Loucy (cell line): ENCODE measurements around the gene PLD5.

Experiments
- H2AFZ ChIP-seq: fragments of 200-600 bp; sonication (generic); 2 replicates; pipeline ENCODE4 v1.6.0; 2016; ENCODE audit warnings: antibody characterized with exemption, mild to moderate bottlenecking, low read length, moderate library complexity
- H3F3A ChIP-seq: fragments of 200-600 bp; 2 replicates; pipeline ENCODE4 v1.6.0; 2016; ENCODE audit warnings: antibody characterized with exemption, low read depth, mild to moderate bottlenecking
- H3K27me3 ChIP-seq: fragments of 200-600 bp; sonication (generic); 2 replicates; pipeline ENCODE4 v1.6.1; 2014; ENCODE audit warnings: low read length, mild to moderate bottlenecking; ENCODE audit not compliant: insufficient read depth, poor library complexity, severe bottlenecking
- H3K36me3 ChIP-seq: fragments of 200-600 bp; sonication (generic); 2 replicates; pipeline ENCODE4 v1.6.1; 2016; ENCODE audit warnings: low read length; ENCODE audit not compliant: insufficient read depth
- H3K4me1 ChIP-seq: fragments of 200-600 bp; sonication (generic); 2 replicates; pipeline ENCODE4 v1.5.1; 2014; ENCODE audit warnings: low read length, mild to moderate bottlenecking; ENCODE audit not compliant: insufficient read depth, poor library complexity, severe bottlenecking
- H3K4me2 ChIP-seq: fragments of 200-600 bp; sonication (generic); 2 replicates; pipeline ENCODE4 v1.6.0; 2014; ENCODE audit warnings: antibody characterized with exemption, low read length, low read depth, mild to moderate bottlenecking; ENCODE audit not compliant: poor library complexity, severe bottlenecking
- H3K4me3 ChIP-seq: fragments of 200-600 bp; sonication (generic); 2 replicates; pipeline ENCODE4 v1.5.1; 2014; ENCODE audit warnings: low read length, mild to moderate bottlenecking, mixed read lengths; ENCODE audit not compliant: poor library complexity, severe bottlenecking
- H3K79me2 ChIP-seq: fragments of 200-600 bp; sonication (generic); 2 replicates; pipeline ENCODE4 v1.6.1; 2014; ENCODE audit warnings: low read length; ENCODE audit not compliant: insufficient read depth
- H3K9ac ChIP-seq: fragments of 200-600 bp; sonication (generic); 2 replicates; pipeline ENCODE4 v1.6.0; 2014; ENCODE audit warnings: mild to moderate bottlenecking, low read depth, low read length, moderate library complexity; ENCODE audit not compliant: poor library complexity, severe bottlenecking
- H3K9me2 ChIP-seq: fragments of 200-600 bp; sonication (generic); replicated peaks from 2 replicates; pipeline ENCODE4 v1.6.1; 2016; ENCODE audit warnings: low read depth, low read length, mixed read lengths
- H3K9me3 ChIP-seq: fragments of 200-600 bp; sonication (generic); 2 replicates; pipeline ENCODE4 v1.6.1; 2014; ENCODE audit warnings: mild to moderate bottlenecking, antibody characterized with exemption, low read length, low read depth; ENCODE audit not compliant: insufficient read depth
- H4K20me1 ChIP-seq: fragments of 200-600 bp; sonication (generic); 2 replicates; pipeline ENCODE4 v1.6.0; 2014; ENCODE audit warnings: antibody characterized with exemption, low read length, mild to moderate bottlenecking; ENCODE audit not compliant: insufficient read depth, poor library complexity, severe bottlenecking
- CTCF ChIP-seq: fragments of 200-600 bp; sonication (generic); conservative IDR thresholded peaks from 2 replicates; pipeline ENCODE4 v1.5.1; 2014; ENCODE audit warnings: mild to moderate bottlenecking, antibody characterized with exemption, low read length
- EZH2phosphoT487 ChIP-seq: fragments of 200-600 bp; IDR thresholded peaks from 2 replicates; pipeline ENCODE4 v1.6.1; 2018; ENCODE audit warnings: antibody characterized with exemption, mild to moderate bottlenecking, moderate library complexity, borderline replicate concordance

The PLD5 gene

DNA sequence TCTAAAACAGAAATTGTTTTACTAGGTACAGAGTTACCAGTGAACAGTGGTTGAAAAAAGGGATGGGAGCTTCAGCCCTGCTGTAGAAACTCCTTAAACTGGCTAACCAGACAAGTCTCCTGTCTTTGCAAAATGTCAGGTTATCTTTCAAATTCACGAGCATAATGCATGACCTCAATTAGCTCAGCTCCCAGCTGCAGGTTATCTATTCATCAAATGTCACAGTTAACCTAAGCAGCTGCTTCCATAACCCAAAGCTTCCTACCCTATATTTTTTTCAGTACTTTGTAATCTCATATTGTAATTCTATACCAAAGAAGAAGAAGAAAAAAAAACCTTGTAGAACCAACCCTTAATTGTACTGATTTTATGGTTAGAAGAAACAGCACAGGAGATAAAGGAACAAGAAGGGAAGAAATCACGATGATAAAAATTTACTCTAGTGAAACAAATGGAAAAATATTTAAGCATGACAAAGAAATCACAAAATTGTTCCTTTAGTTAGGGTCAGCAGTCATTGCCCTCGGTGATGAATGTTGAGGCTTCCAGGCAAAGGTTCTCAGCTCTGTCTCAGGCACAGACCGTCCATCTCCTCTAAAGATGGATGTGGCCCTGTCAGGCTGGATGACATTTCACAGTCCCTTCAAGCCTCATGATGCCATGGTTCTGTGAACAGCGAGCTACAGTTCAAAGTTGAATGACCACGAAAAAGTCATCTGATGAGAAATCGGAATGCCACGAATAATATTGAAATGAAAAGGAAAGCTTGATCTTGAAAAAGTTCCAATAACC, 95.9 kb downstream of the PLD5 start:
- Histone ChIP-seq H3K9me3 (no peaks in the 10 kb centered on the region), H2AFZ (no peak overlapping the region), H3K4me2 (no peak overlapping the region), H3K4me1 (no peaks in the 10 kb centered on the region), H4K20me1 (no peaks in the 10 kb centered on the region), H3K9me2 (no peaks in the 10 kb centered on the region), H3K9ac (no peak overlapping the region), H3K79me2 (no peaks in the 10 kb centered on the region), H3K4me3 (no peak overlapping the region), H3K36me3 (no peaks in the 10 kb centered on the region), H3F3A (no peaks in the 10 kb centered on the region), H3K27me3 (no peaks in the 10 kb centered on the region)
- no peak for TF ChIP-seq CTCF
- no peak for TF ChIP-seq EZH2phosphoT487

GRCh38 chr1:242427519-242427918, 97.0 kb downstream of the PLD5 start:
- Histone ChIP-seq H3K27me3 (no peaks in the 10 kb centered on the region), H4K20me1 (no peaks in the 10 kb centered on the region), H3K9ac (no peak overlapping the region), H3F3A (no peaks in the 10 kb centered on the region), H3K4me1 (no peaks in the 10 kb centered on the region), H3K36me3 (no peaks in the 10 kb centered on the region), H3K9me2 (no peaks in the 10 kb centered on the region), H3K79me2 (no peaks in the 10 kb centered on the region), H3K4me3 (no peak overlapping the region), H2AFZ (no peak overlapping the region), H3K9me3 (no peaks in the 10 kb centered on the region), H3K4me2 (no peak overlapping the region)
- TF ChIP-seq EZH2phosphoT487 (no peak), CTCF (no peak)

GRCh38 chr1:242426271-242426905, 98.1 kb downstream of the PLD5 start:
- Histone ChIP-seq H3K9me2 (no peaks in the 10 kb centered on the region), H3K36me3 (no peaks in the 10 kb centered on the region), H3K9me3 (no peaks in the 10 kb centered on the region), H3K79me2 (no peaks in the 10 kb centered on the region), H2AFZ (no peak overlapping the region), H3K4me2 (no peak overlapping the region), H3K4me3 (no peak overlapping the region), H3F3A (no peaks in the 10 kb centered on the region), H3K4me1 (no peaks in the 10 kb centered on the region), H4K20me1 (no peaks in the 10 kb centered on the region), H3K27me3 (no peaks in the 10 kb centered on the region), H3K9ac (no peak overlapping the region)
- TF ChIP-seq EZH2phosphoT487 = no peak
- TF ChIP-seq CTCF = no peak
